ENCODE data around the gene AUTS2. TPM values are rescaled to one million over a fixed set of nuclear protein-coding genes. Genes with fewer than 3 reads are reported as not detected.

AUTS2 gene
- total RNA-seq, 1 donor from 2014 or later: 49.8 TPM

GRCh38 chr7:70294211-70294911, 696.1 kb downstream of the AUTS2 start:
- DNase-seq (ENCODE audit: low spot score): no peak

- DNase-seq (ENCODE audit: low spot score): no peak
Measured at GRCh38 chr7:70298780-70299471, 700.7 kb downstream of the AUTS2 start.

GRCh38 chr7:70299472-70299807, 701.2 kb downstream of the AUTS2 start:
- DNase-seq (ENCODE audit: low spot score): no peak

GRCh38 chr7:70301673-70302185, 703.5 kb downstream of the AUTS2 start:
- no peak for DNase-seq (ENCODE audit: low spot score)

- no peak for DNase-seq (ENCODE audit: low spot score)
Measured at GRCh38 chr7:70303309-70303708, 705.0 kb downstream of the AUTS2 start.

GRCh38 chr7:70303780-70304179, 705.5 kb downstream of the AUTS2 start:
- DNase-seq (ENCODE audit: low spot score): no peak

GRCh38 chr7:70306173-70306572, 707.9 kb downstream of the AUTS2 start:
- DNase-seq (ENCODE audit: low spot score): no peak

- no peak for DNase-seq (ENCODE audit: low spot score)
Measured at GRCh38 chr7:70307544-70308106, 709.4 kb downstream of the AUTS2 start.

GRCh38 chr7:70312336-70312735, 714.1 kb downstream of the AUTS2 start:
- no peak for DNase-seq (ENCODE audit: low spot score)

GRCh38 chr7:70313271-70313670, 715.0 kb downstream of the AUTS2 start:
- DNase-seq (ENCODE audit: low spot score): no peak

GRCh38 chr7:70313687-70314086, 715.4 kb downstream of the AUTS2 start:
- no peak for DNase-seq (ENCODE audit: low spot score)

- no peak for DNase-seq (ENCODE audit: low spot score)
Measured at GRCh38 chr7:70314221-70314620, 715.9 kb downstream of the AUTS2 start.

- DNase-seq (ENCODE audit: low spot score): no peak
Measured at GRCh38 chr7:70316745-70317144, 718.5 kb downstream of the AUTS2 start.

- DNase-seq (ENCODE audit: low spot score): no peak
Measured at GRCh38 chr7:70317356-70317755, 719.1 kb downstream of the AUTS2 start.

- DNase-seq (ENCODE audit: low spot score): no peak
Measured at GRCh38 chr7:70318511-70318910, 720.2 kb downstream of the AUTS2 start.

GRCh38 chr7:70319057-70319456, 720.8 kb downstream of the AUTS2 start:
- DNase-seq (ENCODE audit: low spot score): peak; percentile 43

- DNase-seq (ENCODE audit: low spot score): no peak
Measured at GRCh38 chr7:70321016-70321590, 722.8 kb downstream of the AUTS2 start.

GRCh38 chr7:70322856-70323255, 724.6 kb downstream of the AUTS2 start:
- no peak for DNase-seq (ENCODE audit: low spot score)

- DNase-seq (ENCODE audit: low spot score): peak; percentile 79
Measured at GRCh38 chr7:70325509-70326101, 727.3 kb downstream of the AUTS2 start.

- DNase-seq (ENCODE audit: low spot score): no peak
Measured at GRCh38 chr7:70334295-70334694, 736.0 kb downstream of the AUTS2 start.

GRCh38 chr7:70334871-70335270, 736.6 kb downstream of the AUTS2 start:
- no peak for DNase-seq (ENCODE audit: low spot score)

GRCh38 chr7:70336536-70336935, 738.3 kb downstream of the AUTS2 start:
- DNase-seq (ENCODE audit: low spot score): no peak

All from umbilical cord (tissue), 2 donors.